NCI-H1105 treated with DMSO at 0.1 percent for 48 hours (cell line): Measurements from ENCODE around the gene PXDN.

ENCODE experiments used
- DNase-seq: peaks from one replicate; lab custom pipeline; 2025; lab: John Stamatoyannopoulos, UW

The PXDN gene

DNA sequence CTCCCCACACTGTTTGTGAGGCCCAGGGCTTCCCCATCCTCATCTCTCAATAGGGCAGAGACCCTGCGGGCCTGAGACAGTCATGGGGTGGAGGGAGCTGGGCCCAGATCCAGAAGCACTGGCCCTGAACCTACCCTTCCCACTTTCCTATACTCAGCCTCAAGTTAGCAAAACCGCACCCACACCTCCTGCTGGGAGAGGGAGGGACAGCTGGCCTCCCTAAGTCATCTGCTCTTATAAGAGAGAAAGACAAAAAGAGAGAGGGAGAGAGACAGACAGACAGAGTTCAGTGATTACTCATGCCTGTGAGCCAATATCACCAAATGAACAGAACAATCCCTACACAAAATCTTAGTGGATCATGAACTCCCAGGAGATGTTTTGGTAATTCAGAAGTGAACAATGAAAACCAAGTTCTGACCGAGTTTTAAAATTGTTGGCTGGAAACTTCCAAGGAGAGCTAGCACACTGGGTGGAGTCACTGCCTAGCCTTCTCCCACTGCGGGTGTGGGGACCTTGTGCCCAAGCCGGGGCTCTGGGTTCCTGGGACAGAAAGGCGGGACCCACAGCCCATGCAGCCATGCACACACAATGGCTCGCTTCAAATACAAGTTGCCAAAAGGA is 130.5 kb downstream of the PXDN start:
- DNase-seq: no peak

DNA sequence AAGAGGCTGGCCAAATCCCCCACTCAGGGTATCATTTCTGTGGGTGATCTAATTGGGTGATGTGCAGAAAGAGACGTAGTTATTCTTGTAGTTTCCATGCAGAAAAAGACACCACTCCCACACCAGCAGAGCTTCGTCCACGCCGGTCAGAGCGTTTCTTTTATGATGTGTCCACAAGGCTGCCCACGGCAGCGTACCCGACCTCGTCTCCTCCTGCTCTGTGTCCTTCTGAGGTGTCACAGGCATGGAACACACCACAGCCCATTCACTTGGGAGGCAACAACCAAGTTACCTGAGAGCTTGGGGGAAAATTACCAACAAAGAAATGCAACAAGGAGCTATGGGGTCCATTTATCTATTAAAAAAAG is 131.3 kb downstream of the PXDN start:
- no peak for DNase-seq

DNA sequence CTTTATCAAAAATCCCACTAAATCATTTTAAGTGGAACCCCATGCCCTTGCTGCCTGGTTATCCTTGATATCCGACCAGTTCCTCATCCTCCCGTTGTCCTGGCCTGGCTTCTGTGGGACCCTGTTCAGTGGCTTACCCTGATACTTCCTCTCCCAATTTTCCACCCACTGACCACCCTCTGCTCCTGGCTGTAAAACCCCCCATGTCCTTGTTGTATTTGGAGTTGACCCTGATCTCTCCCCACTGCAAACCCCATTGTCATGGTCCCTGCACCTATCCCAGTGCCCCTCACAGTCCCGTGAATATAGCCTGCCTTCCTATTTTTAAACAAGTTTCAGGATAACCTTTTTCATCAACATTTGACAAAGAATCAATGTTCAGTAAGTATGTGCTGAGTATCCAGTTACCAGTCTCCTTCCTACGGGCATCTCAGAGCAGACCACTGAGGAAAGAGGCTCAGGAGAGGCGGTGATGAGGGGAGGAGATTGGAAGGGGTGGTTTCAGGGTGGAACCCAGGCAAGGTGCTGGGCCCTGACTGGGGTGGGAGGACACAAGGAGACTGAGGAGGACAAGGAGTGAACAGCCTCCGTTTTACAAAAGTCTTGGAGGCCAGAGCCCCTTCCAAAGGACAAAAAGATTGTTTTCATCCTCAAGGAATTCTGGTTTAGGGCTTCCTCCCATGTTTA is 131.8 kb downstream of the PXDN start:
- no peak for DNase-seq

DNA sequence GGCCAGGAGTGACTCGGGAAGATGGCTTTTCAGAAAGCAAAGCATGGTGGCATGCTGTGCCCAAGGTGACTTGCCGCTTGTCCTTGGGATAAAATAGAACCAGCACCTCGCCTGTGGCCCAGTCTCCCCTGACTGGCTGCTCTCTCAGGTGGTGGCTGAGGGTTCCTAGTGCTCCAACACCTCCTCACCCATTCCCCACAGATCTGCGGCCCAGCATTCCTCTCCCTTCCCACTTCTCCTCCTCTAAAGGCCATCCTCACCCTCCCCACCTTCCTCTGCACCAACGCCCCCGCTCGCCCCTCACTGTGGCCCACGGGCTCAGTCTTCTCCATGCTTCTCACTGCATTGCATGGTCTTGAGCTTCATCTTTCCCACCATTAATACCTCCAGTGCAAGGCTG is 132.4 kb downstream of the PXDN start:
- no peak for DNase-seq

DNA sequence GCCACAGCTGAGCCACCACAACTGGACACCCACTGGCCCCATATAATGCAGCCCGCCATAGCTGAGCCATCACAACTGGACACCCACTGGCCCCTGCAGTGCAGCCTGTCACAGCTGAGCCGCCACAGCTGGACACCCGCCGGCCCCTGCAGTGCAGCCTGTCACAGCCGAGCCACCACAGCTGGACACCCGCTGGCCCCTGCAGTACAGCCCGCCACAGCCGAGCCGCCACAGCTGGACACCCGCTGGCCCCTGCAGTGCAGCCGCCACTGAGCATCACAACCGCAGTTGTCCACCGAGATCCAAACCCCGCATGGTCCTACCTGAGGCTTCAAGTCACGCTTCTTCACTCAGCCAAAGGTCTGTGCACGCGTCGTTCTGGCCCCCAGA is 134.2 kb downstream of the PXDN start:
- no peak for DNase-seq

DNA sequence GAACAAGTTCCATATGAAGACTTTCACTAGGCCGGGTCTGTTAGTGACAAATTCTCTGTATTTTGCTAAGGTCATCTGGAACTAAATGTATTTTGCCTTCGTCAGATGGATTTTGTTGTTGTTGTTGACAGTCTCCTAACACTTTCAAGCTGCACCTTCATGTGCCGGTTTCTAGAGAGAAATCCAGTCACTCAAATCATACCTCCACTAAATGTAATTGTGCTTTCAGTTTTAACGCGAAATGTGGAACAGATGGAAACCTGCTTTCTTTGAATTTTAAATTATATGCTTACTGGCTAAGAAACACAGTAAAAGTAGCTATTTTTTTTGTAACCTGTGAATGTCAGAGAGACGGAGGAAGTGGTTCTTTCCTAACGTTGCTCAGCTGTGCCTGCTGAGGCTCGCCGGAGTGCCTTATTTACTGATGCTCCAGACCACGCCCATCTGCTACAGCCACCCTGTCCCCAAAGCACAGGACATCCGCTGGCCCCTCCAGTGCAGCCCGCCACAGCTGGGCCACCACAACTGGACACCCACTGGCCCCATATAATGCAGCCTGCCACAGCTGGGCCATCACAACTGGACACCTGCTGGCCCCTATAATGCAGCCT is 134.7 kb downstream of the PXDN start:
- no peak for DNase-seq

DNA sequence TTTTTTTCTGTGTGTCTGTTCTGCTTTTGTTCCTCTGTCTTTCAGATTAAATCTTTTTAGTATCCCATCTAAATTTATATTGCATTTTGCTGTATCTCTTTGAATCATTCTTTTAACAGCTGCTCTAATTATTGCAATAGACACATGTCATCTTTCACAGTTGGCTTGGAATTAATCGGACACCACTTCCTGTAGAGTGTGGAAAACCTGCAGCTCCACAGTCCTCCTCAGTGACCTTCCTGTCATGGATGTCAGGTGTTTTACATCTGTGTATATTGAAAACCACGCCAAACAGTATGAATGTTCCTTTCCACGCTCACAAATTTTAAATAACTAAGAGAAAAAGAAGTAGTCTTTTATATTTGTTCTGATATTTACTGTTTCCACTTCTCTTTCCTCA is 135.3 kb downstream of the PXDN start:
- no peak for DNase-seq

DNA sequence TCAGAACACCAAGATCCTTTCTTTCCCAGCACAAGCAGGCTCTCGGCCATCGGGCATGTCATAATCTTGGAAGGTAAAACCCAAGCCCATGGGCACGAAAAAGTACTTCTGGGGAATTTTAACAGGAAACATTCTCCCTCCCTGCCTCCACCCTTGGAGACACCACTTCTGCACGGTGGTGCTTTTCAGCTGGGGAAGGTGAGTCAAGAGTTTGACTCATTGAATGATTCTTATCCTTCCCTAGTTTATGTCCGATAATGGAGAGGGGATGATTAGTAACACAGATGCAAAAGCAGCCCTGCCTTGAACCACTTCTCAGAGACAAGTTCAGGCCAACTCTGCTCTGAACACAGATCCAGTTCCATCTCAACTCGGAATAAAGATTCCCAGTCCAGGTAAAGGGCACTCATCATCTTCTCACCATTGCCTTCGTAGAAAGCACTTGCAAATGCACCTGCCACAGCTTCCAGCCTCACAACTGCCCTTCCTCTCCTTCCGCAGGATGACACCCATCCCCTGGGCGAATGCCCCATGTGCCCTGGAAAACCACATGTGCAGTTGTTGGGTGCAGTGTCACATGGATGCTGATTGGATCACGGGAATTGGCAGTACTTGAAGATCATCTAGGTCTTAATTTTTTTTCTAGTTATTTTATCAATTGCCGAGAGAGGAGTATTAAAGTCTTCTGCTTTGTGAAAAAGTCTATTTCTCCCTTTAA is 136.2 kb downstream of the PXDN start:
- DNase-seq: no peak

DNA sequence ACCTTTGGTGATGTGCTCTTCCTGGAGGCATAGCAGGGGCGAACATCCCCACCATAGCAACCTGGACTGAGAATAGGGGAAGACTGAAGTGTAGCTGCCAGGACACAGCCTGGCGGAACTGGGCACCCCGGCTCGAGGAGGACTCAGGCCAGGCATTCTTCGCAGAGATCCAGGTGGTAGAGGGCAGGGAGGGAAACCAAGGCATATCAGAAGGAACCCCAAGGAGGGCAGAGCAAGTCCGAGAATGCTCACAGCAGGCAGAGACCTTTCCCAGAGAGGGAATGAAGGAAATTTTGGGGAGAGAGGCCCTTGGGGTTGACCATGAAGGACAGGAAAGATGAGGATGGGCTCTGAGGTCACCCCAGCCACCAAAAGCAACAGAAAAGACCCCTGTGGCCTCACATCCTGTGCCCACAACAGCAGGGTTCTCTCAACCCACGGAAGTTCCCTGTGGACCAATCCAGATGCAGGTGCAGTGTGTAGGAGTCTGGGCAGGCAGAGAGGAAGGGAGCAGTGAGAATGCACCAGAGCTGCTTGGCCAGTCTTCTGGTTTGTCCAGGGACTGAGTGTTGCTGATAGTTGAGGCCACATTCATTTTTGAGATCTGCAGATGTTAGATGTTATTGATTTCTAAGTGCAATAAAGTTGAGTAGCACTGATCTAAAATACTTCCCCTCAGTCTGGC is 136.9 kb downstream of the PXDN start:
- DNase-seq: no peak

DNA sequence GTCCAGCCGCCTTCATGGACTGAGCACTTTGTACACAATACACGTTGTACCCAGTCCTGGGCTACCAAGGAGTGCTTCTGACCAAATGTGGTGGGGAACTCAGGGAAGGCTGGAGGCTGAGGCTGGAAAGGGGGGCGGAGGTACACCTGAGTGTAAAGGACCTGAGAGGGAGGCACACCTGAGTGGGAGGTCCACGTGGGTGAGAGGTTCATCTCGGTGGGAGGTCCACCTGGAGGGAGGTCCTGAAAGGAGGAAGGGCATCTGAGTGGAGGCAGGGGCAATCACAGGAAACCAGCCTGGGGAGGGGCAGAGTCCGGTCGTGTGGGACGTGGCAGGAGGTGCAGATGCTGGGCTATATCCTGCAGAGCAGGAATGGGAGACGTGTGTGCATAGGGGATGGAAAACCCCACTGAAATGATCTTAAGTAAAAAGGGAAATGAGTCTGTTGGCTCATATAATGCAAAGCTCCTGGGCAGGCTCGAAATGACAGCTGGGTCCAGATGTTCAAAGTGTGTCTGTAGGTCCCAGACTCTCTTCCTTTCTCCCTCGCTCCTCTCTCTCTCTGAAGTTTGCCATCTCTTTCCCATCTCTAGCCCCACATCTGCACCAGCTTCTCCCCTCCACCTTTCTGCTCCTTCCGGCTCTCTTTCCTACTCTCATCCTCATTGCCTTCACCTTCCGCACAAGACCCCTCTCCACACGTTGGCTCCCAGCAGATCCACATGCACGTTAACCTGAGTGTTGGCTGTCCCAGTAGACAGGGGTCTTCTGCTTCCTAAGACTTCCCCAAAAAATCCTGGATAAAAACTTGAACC is 137.7 kb downstream of the PXDN start:
- DNase-seq: no peak

DNA sequence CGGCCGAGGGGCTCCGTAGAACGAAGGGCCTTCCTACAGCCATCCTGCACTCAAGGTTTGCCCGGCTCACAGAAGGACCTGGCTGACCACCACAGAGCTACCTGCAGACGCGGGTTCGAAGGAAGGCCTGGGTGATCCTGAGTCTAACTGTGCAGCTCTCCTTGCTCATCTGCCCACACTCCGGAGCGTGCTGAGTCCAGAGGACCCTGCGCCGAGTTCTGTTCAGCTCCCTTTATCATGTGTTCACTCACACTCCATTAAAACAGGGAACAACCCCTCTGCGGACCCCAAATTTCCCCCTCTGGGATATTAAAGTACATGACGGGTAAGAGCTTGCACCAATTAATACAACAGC is 138.3 kb downstream of the PXDN start:
- no peak for DNase-seq

DNA sequence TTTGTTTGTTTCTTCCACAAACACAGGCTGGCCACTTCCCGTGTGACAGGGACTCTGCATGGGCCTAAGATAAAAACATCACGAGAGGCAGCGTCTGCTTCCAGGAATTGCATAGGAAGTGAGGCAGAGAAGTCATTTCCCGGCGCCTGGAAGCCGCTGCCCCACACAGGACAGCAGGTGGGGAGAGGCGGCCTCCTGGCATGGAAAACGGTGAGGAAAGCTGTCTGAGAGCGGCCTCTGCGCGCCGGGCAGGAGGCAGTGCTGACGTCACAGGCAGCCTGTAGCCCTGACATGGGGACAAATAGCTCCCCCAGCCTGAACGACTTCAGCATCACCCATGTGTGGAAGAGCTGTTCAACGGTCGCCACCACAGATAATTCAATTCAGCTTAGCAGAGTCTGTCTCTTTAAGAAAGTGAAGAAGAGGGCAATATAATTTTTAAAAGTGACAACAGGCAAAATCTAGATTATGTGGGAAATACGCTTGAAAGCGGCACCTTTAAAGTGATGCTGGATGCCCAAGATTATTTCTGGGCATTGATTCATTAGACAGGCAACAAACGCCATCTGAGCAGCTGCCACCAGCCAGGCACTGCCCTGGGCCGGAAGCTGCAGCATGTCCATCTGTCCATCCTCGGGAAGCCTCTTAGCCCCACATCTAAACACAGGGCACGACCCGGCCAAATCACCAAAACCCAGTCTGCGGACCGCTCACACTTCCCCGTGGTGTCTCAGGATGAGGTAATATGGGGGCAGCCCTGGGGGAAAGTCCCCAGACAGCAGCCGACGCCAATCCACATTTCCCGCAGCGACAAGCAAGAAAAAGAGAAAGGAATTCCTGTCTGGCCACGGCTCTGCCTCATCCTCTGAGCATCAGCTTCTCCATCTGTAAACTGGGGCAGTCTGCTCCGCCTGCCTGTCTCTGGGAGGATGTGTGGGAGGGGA is 138.9 kb downstream of the PXDN start:
- no peak for DNase-seq

DNA sequence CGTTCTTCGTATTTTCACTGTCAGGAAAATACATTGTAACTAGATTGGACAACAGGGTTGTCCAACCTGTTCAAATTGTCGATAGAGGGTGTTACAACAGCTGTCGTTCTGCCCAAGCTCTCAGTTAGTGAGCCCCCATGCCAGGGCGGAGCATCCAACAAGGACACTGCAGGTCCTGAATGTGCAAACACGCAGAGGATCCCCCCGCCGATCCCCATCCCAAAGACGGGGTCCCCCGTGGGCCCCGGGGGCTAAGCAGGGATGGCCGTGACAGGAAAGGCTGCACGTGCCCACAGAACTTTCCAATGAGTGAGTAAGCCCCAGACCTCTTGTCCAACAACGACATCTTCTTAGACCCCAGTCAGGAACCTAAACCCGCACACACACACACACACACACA is 140.8 kb downstream of the PXDN start:
- no peak for DNase-seq

DNA sequence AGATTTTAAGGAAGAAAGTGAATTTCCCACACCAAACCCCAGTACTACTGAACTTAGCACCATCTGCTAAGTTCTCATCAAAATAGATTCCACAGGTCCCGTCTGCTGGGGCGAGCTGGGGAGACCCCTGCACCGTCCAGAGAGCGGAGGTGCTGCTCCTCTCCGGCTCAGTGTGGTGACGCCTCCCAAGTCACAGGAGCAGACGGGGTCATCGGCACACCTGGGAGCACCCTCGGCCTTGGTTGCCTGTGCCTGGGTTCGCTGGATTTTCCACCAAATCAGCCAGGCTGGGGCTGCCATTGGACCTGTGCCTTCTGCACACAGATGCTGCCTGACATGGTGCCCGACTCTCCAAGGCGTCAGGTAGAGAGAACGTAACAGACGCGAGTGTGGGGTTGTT is 141.3 kb downstream of the PXDN start:
- no peak for DNase-seq

DNA sequence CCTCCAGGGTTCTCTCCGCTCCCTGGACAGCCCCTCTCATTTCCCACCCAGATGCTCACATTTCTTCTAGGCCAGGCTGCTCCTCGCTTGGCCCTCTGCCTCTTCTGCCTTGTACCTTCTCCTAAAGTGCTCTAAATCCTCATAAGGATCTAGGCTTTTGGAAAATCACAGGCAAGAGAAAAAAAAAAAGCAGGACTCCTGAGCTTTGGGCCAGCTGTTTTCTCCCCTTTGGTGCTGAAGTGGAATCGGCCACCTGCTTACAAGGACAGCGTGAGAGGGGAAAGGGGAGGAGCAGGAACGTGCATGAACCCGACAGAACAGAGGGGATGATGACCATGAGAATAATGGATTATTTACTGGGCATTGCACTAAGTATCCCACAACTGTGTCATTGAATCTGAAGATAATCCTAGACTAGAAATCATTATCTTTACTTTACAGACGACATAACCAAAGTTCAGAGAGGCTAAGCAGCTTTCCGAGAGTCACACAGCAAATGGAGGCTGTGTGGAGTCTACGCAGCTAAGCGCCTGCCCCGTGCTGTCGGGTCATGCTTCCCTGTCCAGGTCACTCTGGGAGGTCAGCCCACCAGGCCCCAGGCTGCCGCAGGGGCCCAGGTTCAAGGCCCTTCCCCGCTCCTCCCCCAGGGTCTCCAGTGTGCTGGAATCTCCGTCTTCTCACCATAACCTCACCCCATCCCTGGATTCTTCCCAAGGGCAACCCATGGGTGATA is 141.9 kb downstream of the PXDN start:
- DNase-seq: no peak

DNA sequence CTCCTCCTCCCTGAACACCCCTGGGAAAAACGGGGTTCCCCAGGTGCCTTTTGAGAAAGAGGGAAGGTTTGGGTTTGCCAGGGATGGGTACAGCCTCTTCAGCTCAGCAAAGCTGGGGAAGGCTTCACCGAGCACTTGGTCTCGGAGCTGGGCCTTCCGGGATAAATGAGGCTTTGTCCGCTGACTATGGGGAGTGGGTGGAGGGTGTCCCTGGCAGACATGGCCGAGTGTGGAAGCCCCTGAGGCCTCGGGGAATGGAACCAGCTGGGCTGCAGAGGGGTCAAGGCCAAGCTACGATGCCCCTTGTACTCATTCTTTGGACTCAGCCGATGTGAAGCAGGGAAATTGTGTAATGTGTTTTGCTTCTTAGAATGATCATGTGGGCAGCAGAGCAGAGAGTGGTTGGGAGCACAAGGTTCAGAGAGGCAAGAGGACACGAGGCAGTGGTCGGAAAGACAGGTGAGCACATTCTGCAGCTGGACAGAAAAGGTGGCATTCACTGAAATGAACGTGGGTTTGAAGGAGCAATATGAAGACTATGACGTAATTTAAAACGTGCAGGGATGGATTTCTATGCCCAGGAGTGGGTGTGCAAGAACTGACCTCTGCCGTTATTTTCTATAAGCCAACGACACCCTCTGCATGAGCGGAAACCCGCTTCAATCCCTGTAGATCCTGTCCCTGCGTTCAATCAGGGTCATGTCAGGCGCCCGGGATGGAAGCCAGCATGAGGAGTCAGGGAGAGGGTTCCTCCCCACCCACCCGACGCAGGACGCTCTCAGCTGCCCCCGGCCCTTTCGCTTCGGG is 142.6 kb downstream of the PXDN start:
- DNase-seq: no peak

DNA sequence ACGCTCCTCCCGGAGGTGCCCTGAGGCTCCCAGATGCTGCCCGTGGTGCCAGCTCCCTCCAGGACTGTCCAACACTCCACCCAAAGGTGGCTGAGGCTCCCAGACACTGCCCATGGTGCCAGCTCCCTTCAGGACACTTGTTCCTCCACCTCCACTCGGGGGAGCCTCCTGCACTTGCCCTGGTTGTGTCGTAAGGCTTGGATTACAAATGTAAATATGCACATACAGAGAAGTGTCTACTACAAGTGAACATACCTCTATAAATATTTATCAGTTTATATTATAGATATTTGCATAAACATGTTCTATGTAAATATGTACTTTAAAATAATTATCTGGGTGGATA is 143.3 kb downstream of the PXDN start:
- DNase-seq: no peak

DNA sequence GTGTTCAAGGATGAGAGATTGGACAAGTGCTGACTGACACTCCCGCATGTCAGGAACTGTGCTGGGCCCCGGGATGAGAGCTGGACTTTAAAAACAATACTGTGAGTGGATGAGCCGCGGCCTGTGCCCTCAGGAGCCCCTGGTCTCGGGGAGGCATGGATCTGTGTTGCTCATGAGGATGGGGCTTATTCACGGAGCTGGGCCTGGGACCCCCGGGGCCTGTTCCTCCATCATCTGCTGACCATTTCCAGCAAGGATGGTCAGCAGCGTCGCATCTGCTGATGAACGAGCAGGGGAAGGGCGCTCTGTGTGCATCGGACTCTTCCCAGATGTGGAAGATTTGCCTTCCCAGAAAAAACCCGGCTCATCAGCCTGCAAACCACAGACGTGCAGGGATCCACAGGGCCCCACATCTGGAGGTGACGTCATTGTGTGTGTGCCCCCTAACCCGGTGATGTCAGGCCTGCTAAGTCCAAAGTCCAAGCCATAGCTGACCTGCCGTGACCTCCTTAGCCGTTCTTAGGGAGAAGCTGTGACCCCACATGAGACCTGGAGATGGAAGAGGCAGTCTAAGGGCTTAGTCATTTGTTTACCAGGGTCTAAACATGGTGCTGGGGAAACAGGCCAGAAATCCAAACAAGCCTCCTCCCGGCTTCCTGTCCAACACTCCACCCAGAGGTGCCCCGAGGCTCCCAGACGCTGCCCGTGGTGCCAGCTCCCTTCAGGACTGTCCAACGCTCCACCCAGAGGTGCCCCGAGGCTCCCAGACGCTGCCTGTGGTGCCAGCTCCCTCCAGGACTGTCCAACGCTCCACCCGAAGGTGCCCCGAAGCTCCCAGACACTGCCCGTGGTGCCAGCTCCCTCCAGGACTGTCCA is 143.9 kb downstream of the PXDN start:
- no peak for DNase-seq
